ENCODE measurements around the gene CARD10. TPM values are rescaled to one million over a fixed set of nuclear protein-coding genes. Genes with fewer than 3 reads are reported as not detected.
A peak's percentile ranks its signal among the peaks of the same experiment; 100 is the strongest.

The CARD10 gene
- total and polyA plus RNA-seq, 4 donors = 7.8 to 14.0 (median 8.4) TPM

- peaks cover 0 to 12% (median 5%) of the 10 kb centered on the region in 4 donors for H3K36me3 ChIP-seq (ENCODE audit: control insufficient read depth in 4 of 4, insufficient read depth in 3 of 4, low read depth in 1 of 4, low read length in 3 of 4)
- peaks cover 2 to 7% (median 4%) of the 10 kb centered on the region in 4 donors for H3K4me1 ChIP-seq (ENCODE audit: control insufficient read depth in 4 of 4, insufficient read depth in 4 of 4, low read length in 3 of 4)
- TF ChIP-seq CTCF (IDR thresholded peaks at IDR 0.05; ENCODE audit: low read depth, low read length, missing input control) = no peak
- no peak for TF ChIP-seq HNF4A (conservative IDR thresholded peaks at IDR 0.05)
- no peak for TF ChIP-seq RXRA (IDR thresholded peaks at IDR 0.05)
- TF ChIP-seq SP1 (IDR thresholded peaks at IDR 0.05) = no peak
- TF ChIP-seq HNF4G (IDR thresholded peaks at IDR 0.05) = no peak
- TF ChIP-seq, protein P1, sequence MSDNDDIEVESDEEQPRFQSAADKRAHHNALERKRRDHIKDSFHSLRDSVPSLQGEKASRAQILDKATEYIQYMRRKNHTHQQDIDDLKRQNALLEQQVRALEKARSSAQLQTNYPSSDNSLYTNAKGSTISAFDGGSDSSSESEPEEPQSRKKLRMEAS (IDR thresholded peaks at IDR 0.05) = no peak
- no peak for TF ChIP-seq TAF1 (conservative IDR thresholded peaks at IDR 0.05)
- TF ChIP-seq FOXA2 (IDR thresholded peaks at IDR 0.05) = no peak
- TF ChIP-seq EGR1 (IDR thresholded peaks at IDR 0.05; ENCODE audit: low read depth in 2 of 2) = no peak
- no peak for TF ChIP-seq NR2F2 (IDR thresholded peaks at IDR 0.05)
- TF ChIP-seq GABPA (IDR thresholded peaks at IDR 0.05 in 1 of 2, conservative IDR thresholded peaks at IDR 0.05 in 1 of 2) = no peak
- TF ChIP-seq, protein P2, sequence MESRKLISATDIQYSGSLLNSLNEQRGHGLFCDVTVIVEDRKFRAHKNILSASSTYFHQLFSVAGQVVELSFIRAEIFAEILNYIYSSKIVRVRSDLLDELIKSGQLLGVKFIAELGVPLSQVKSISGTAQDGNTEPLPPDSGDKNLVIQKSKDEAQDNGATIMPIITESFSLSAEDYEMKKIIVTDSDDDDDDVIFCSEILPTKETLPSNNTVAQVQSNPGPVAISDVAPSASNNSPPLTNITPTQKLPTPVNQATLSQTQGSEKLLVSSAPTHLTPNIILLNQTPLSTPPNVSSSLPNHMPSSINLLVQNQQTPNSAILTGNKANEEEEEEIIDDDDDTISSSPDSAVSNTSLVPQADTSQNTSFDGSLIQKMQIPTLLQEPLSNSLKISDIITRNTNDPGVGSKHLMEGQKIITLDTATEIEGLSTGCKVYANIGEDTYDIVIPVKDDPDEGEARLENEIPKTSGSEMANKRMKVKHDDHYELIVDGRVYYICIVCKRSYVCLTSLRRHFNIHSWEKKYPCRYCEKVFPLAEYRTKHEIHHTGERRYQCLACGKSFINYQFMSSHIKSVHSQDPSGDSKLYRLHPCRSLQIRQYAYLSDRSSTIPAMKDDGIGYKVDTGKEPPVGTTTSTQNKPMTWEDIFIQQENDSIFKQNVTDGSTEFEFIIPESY (IDR thresholded peaks at IDR 0.05) = no peak
- TF ChIP-seq, protein P3, sequence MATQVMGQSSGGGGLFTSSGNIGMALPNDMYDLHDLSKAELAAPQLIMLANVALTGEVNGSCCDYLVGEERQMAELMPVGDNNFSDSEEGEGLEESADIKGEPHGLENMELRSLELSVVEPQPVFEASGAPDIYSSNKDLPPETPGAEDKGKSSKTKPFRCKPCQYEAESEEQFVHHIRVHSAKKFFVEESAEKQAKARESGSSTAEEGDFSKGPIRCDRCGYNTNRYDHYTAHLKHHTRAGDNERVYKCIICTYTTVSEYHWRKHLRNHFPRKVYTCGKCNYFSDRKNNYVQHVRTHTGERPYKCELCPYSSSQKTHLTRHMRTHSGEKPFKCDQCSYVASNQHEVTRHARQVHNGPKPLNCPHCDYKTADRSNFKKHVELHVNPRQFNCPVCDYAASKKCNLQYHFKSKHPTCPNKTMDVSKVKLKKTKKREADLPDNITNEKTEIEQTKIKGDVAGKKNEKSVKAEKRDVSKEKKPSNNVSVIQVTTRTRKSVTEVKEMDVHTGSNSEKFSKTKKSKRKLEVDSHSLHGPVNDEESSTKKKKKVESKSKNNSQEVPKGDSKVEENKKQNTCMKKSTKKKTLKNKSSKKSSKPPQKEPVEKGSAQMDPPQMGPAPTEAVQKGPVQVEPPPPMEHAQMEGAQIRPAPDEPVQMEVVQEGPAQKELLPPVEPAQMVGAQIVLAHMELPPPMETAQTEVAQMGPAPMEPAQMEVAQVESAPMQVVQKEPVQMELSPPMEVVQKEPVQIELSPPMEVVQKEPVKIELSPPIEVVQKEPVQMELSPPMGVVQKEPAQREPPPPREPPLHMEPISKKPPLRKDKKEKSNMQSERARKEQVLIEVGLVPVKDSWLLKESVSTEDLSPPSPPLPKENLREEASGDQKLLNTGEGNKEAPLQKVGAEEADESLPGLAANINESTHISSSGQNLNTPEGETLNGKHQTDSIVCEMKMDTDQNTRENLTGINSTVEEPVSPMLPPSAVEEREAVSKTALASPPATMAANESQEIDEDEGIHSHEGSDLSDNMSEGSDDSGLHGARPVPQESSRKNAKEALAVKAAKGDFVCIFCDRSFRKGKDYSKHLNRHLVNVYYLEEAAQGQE (IDR thresholded peaks at IDR 0.05) = no peak
- TF ChIP-seq YY1 (IDR thresholded peaks at IDR 0.05) = no peak
- no peak for TF ChIP-seq FOXA1 (IDR thresholded peaks at IDR 0.05)
- no peak for TF ChIP-seq JUND (IDR thresholded peaks at IDR 0.05)
- no peak for TF ChIP-seq ATF3 (IDR thresholded peaks at IDR 0.05)
- no peak for TF ChIP-seq RAD21 (IDR thresholded peaks at IDR 0.05)
- 80% methylated on average over 15 of the region's 15 CpGs for WGBS
- no peaks in the 10 kb centered on the region for H3K9me3 ChIP-seq (ENCODE audit: control insufficient read depth in 4 of 4, low read length in 3 of 4)
- H3K27ac ChIP-seq (ENCODE audit: low read depth in 1 of 2, low read length in 2 of 2) = no peak overlapping the region
- DNase-seq (ENCODE audit: low spot score) = peak; percentile 60
- H3K27me3 ChIP-seq (ENCODE audit: control insufficient read depth in 4 of 4, insufficient read depth in 4 of 4, low read length in 3 of 4) = no peaks in the 10 kb centered on the region
- no peak overlapping the region for H3K4me3 ChIP-seq (ENCODE audit: low read depth in 1 of 3, low read length in 3 of 3)
- H3K9ac ChIP-seq (ENCODE audit: low read depth in 1 of 2, low read length in 2 of 2) = no peak overlapping the region
Measured at GRCh38 chr22:37488337-37489135, 30.7 kb downstream of the CARD10 start.

All from liver (tissue), 9 donors.